Activated CD4-positive, alpha-beta T cell treated with anti-CD3 and anti-CD28 coated beads, Interleukin-2, amount 10 ng/mL, durations not matched to agents 7 days and 5 days (primary cell): ENCODE measurements around the gene SLC38A3. TPM values are rescaled to one million over a fixed set of nuclear protein-coding genes. Genes with fewer than 3 reads are reported as not detected.

Experiments
- CTCF ChIA-PET: fragments of 350-600 bp; sonication (Branson Sonifier 250); formaldehyde crosslinking; loops from one replicate; lab custom pipeline; 2021; ENCODE audit warnings: antibody characterized with exemption; lab: Charles Lee
- POLR2A ChIA-PET: fragments of 350-600 bp; sonication (Branson Sonifier 250); formaldehyde crosslinking; loops from one replicate; lab custom pipeline; 2021; ENCODE audit warnings: antibody characterized with exemption; lab: Charles Lee
- DNase-seq: peaks from one replicate; pipeline ENCODE4 v3.0.0-alpha.2; 2020
- H3K27ac Mint-ChIP-seq: one replicate; pipeline ENCODE4 v1.8.0; 2021; ENCODE audit warnings: mild to moderate bottlenecking, moderate library complexity, mixed read lengths
- H3K27me3 Mint-ChIP-seq: one replicate; pipeline ENCODE4 v1.8.0; 2021; ENCODE audit warnings: mixed read lengths
- H3K36me3 Mint-ChIP-seq: one replicate; pipeline ENCODE4 v1.8.0; 2021; ENCODE audit warnings: low read depth, mixed read lengths
- H3K4me1 Mint-ChIP-seq: one replicate; pipeline ENCODE4 v1.8.0; 2021; ENCODE audit warnings: mixed read lengths
- H3K4me3 Mint-ChIP-seq: one replicate; pipeline ENCODE4 v1.8.0; 2021; ENCODE audit warnings: mild to moderate bottlenecking, moderate library complexity, mixed read lengths
- H3K9me3 Mint-ChIP-seq: one replicate; pipeline ENCODE4 v1.8.0; 2021; ENCODE audit warnings: mixed read lengths
- total RNA-seq, 2 experiments: library from RNA; stranded (reverse); gene quantifications; one replicate each; pipeline ENCODE4 v1.2.3, GENCODE V29; 2021

SLC38A3 gene
- total RNA-seq, 2 experiments from 2014 or later: not detected

- Mint-ChIP-seq H3K4me3 (no peak overlapping the region), H3K36me3 (peaks cover 11% of the 10 kb centered on the region), H3K27me3 (no peaks in the 10 kb centered on the region), H3K4me1 (peaks cover 31% of the 10 kb centered on the region), H3K27ac (no peak overlapping the region), H3K9me3 (no peaks in the 10 kb centered on the region)
- ChIA-PET CTCF (interaction anchor here (11.1 kb wide), 1 partner anchor 14 kb away, joined by 212 read pairs; no protein-coding TSS in a partner anchor), POLR2A (no interaction called here)
- DNase-seq: no peak
These were observed 27.2 kb downstream of the SLC38A3 start for GRCh38 chr3:50232303-50232702.

GRCh38 chr3:50233176-50233575, 28.1 kb downstream of the SLC38A3 start:
- Mint-ChIP-seq H3K36me3 (peaks cover 20% of the 10 kb centered on the region), H3K4me1 (peaks cover 29% of the 10 kb centered on the region), H3K27me3 (no peaks in the 10 kb centered on the region), H3K4me3 (no peak overlapping the region), H3K9me3 (no peaks in the 10 kb centered on the region), H3K27ac (no peak overlapping the region)
- DNase-seq: no peak
- ChIA-PET CTCF (interaction anchor here (0.6 to 11.1 kb wide), 3 partner anchors 13 to 310 kb away, joined by 4 to 212 read pairs (median 17); no protein-coding TSS in a partner anchor), POLR2A (no interaction called here)

- ChIA-PET POLR2A (interaction anchor here (0.6 to 2.0 kb wide), 3 partner anchors 11 to 66 kb away, joined by 3 to 8 read pairs (median 5); no protein-coding TSS in a partner anchor), CTCF (interaction anchor here (0.7 to 4.3 kb wide), 12 partner anchors 9 to 101 kb away, joined by 3 to 42 read pairs (median 4); partner anchors contain the start of genes HYAL3 and NAA80)
- peak; percentile 99 for DNase-seq
- peak within 1 kb of the TSS; percentile 97 for H3K27ac Mint-ChIP-seq
- peak within 1 kb of the TSS; percentile 93 for H3K4me3 Mint-ChIP-seq
- peaks cover 39% of the 10 kb centered on the region for H3K36me3 Mint-ChIP-seq
- H3K4me1 Mint-ChIP-seq: peaks cover 42% of the 10 kb centered on the region
- no peaks in the 10 kb centered on the region for H3K9me3 Mint-ChIP-seq
- no peaks in the 10 kb centered on the region for H3K27me3 Mint-ChIP-seq
These were observed 30.8 kb downstream of the SLC38A3 start, which contains the start of gene GNAI2 for GRCh38 chr3:50235716-50236483. GNAI2 (plus strand) TSS chr3:50236204; CDS start chr3:50236336, 132 bp downstream.

GRCh38 chr3:50236484-50237132, 31.5 kb downstream of the SLC38A3 start:
- H3K27ac Mint-ChIP-seq: peak overlapping the region; percentile 97
- DNase-seq: no peak
- no peaks in the 10 kb centered on the region for H3K9me3 Mint-ChIP-seq
- peak overlapping the region; percentile 93 for H3K4me3 Mint-ChIP-seq
- POLR2A ChIA-PET: interaction anchor here (2.0 kb wide), 1 partner anchor 10 kb away, joined by 8 read pairs; no protein-coding TSS in a partner anchor
- peaks cover 44% of the 10 kb centered on the region for H3K36me3 Mint-ChIP-seq
- CTCF ChIA-PET: interaction anchor here (0.9 to 4.3 kb wide), 9 partner anchors 10 to 101 kb away, joined by 3 to 42 read pairs (median 5); partner anchors contain the start of genes HYAL3 and NAA80
- H3K4me1 Mint-ChIP-seq: peaks cover 48% of the 10 kb centered on the region
- no peaks in the 10 kb centered on the region for H3K27me3 Mint-ChIP-seq

GRCh38 chr3:50237133-50237651, 32.1 kb downstream of the SLC38A3 start:
- H3K4me1 Mint-ChIP-seq: peaks cover 54% of the 10 kb centered on the region
- DNase-seq: peak; percentile 55

GRCh38 chr3:50237754-50238548, 32.9 kb downstream of the SLC38A3 start:
- H3K9me3 Mint-ChIP-seq: no peaks in the 10 kb centered on the region
- peaks cover 44% of the 10 kb centered on the region for H3K36me3 Mint-ChIP-seq
- CTCF ChIA-PET: interaction anchor here (1.8 to 4.3 kb wide), 3 partner anchors 10 to 22 kb away, joined by 4 to 42 read pairs (median 24); no protein-coding TSS in a partner anchor
- peak; percentile 93 for DNase-seq
- peaks cover 61% of the 10 kb centered on the region for H3K4me1 Mint-ChIP-seq
- no peaks in the 10 kb centered on the region for H3K27me3 Mint-ChIP-seq
- peak overlapping the region; percentile 93 for H3K4me3 Mint-ChIP-seq
- peak overlapping the region; percentile 97 for H3K27ac Mint-ChIP-seq
- POLR2A ChIA-PET: interaction anchor here (0.7 to 1.2 kb wide), 3 partner anchors 9 to 298 kb away, joined by 3 to 6 read pairs (median 6); no protein-coding TSS in a partner anchor

More at GRCh38 chr3:50237133-50237651, 32.1 kb downstream of the SLC38A3 start:
- peaks cover 44% of the 10 kb centered on the region for H3K36me3 Mint-ChIP-seq
- CTCF ChIA-PET: interaction anchor here (1.1 to 4.3 kb wide), 3 partner anchors 10 to 23 kb away, joined by 4 to 42 read pairs (median 24); no protein-coding TSS in a partner anchor
- peak overlapping the region; percentile 97 for H3K27ac Mint-ChIP-seq
- peak overlapping the region; percentile 93 for H3K4me3 Mint-ChIP-seq
- POLR2A ChIA-PET: interaction anchor here (0.7 to 1.2 kb wide), 3 partner anchors 10 to 297 kb away, joined by 3 to 6 read pairs (median 6); no protein-coding TSS in a partner anchor
- no peaks in the 10 kb centered on the region for H3K9me3 Mint-ChIP-seq
- no peaks in the 10 kb centered on the region for H3K27me3 Mint-ChIP-seq

- H3K4me3 Mint-ChIP-seq: peak overlapping the region; percentile 93
- no peaks in the 10 kb centered on the region for H3K27me3 Mint-ChIP-seq
- no peak for DNase-seq
- ChIA-PET POLR2A (interaction anchor here (0.7 to 1.2 kb wide), 2 partner anchors 11 to 1158 kb away, joined by 3 read pairs; no protein-coding TSS in a partner anchor), CTCF (interaction anchor here (0.6 to 4.3 kb wide), 3 partner anchors 9 to 22 kb away, joined by 4 to 42 read pairs (median 4); no protein-coding TSS in a partner anchor)
- H3K27ac Mint-ChIP-seq: peak overlapping the region; percentile 97
- peaks cover 65% of the 10 kb centered on the region for H3K4me1 Mint-ChIP-seq
- peaks cover 46% of the 10 kb centered on the region for H3K36me3 Mint-ChIP-seq
- H3K9me3 Mint-ChIP-seq: no peaks in the 10 kb centered on the region
These were observed 33.5 kb downstream of the SLC38A3 start for GRCh38 chr3:50238549-50239026.

GRCh38 chr3:50239649-50240048, 34.6 kb downstream of the SLC38A3 start:
- DNase-seq: no peak
- peaks cover 51% of the 10 kb centered on the region for H3K36me3 Mint-ChIP-seq
- H3K27me3 Mint-ChIP-seq: no peaks in the 10 kb centered on the region
- H3K9me3 Mint-ChIP-seq: no peaks in the 10 kb centered on the region
- H3K4me1 Mint-ChIP-seq: peaks cover 68% of the 10 kb centered on the region
- peak overlapping the region; percentile 97 for H3K27ac Mint-ChIP-seq
- ChIA-PET CTCF (interaction anchor here (1.1 to 13.3 kb wide), 3 partner anchors 8 to 28 kb away, joined by 3 to 212 read pairs (median 42); no protein-coding TSS in a partner anchor), POLR2A (no interaction called here)
- peak overlapping the region; percentile 93 for H3K4me3 Mint-ChIP-seq

- peak overlapping the region; percentile 87 for H3K27ac Mint-ChIP-seq
- peaks cover 74% of the 10 kb centered on the region for H3K4me1 Mint-ChIP-seq
- no peaks in the 10 kb centered on the region for H3K9me3 Mint-ChIP-seq
- peaks cover 53% of the 10 kb centered on the region for H3K36me3 Mint-ChIP-seq
- H3K4me3 Mint-ChIP-seq: peak overlapping the region; percentile 48
- ChIA-PET POLR2A (interaction anchor here (0.9 kb wide), 1 partner anchor 13 kb away, joined by 4 read pairs; no protein-coding TSS in a partner anchor), CTCF (interaction anchor here (0.8 to 13.3 kb wide), 3 partner anchors 11 to 57 kb away, joined by 3 to 212 read pairs (median 5); no protein-coding TSS in a partner anchor)
- no peaks in the 10 kb centered on the region for H3K27me3 Mint-ChIP-seq
- no peak for DNase-seq
These were observed 36.1 kb downstream of the SLC38A3 start for GRCh38 chr3:50241163-50241562.

GRCh38 chr3:50241713-50242380, 36.8 kb downstream of the SLC38A3 start:
- CTCF ChIA-PET: interaction anchor here (0.5 to 13.3 kb wide), 4 partner anchors 12 to 797 kb away, joined by 3 to 212 read pairs (median 6); no protein-coding TSS in a partner anchor
- DNase-seq: no peak
- H3K27me3 Mint-ChIP-seq: no peaks in the 10 kb centered on the region
- POLR2A ChIA-PET: interaction anchor here (0.9 kb wide), 1 partner anchor 14 kb away, joined by 4 read pairs; no protein-coding TSS in a partner anchor
- H3K4me1 Mint-ChIP-seq: peaks cover 81% of the 10 kb centered on the region
- peak overlapping the region; percentile 60 for H3K4me3 Mint-ChIP-seq
- H3K9me3 Mint-ChIP-seq: no peaks in the 10 kb centered on the region
- H3K36me3 Mint-ChIP-seq: peaks cover 49% of the 10 kb centered on the region
- H3K27ac Mint-ChIP-seq: peak overlapping the region; percentile 87
